LNCaP clone FGC (cell line): ENCODE results near the gene NAP1L5.

Experiments
- DNase-seq: peaks from one replicate; pipeline ENCODE4 v3.0.0-alpha.2; 2011; ENCODE audit warnings: low read depth
- H3K4me3 ChIP-seq: 2 replicates; pipeline ENCODE4 v1.5.1; 2011; ENCODE audit warnings: mild to moderate bottlenecking, low read depth, low read length, control low read depth
- TF ChIP-seq, protein P1 (sequence below): IDR thresholded peaks from 2 replicates; pipeline ENCODE4 v1.5.1; 2012; ENCODE audit warnings: mild to moderate bottlenecking; ENCODE audit not compliant: control insufficient read depth, insufficient read depth; ENCODE audit errors: extremely low read depth

Gene NAP1L5

GRCh38 chr4:88698519-88698918 lies 890 bp upstream of the NAP1L5 start:
- TF ChIP-seq, protein P1, sequence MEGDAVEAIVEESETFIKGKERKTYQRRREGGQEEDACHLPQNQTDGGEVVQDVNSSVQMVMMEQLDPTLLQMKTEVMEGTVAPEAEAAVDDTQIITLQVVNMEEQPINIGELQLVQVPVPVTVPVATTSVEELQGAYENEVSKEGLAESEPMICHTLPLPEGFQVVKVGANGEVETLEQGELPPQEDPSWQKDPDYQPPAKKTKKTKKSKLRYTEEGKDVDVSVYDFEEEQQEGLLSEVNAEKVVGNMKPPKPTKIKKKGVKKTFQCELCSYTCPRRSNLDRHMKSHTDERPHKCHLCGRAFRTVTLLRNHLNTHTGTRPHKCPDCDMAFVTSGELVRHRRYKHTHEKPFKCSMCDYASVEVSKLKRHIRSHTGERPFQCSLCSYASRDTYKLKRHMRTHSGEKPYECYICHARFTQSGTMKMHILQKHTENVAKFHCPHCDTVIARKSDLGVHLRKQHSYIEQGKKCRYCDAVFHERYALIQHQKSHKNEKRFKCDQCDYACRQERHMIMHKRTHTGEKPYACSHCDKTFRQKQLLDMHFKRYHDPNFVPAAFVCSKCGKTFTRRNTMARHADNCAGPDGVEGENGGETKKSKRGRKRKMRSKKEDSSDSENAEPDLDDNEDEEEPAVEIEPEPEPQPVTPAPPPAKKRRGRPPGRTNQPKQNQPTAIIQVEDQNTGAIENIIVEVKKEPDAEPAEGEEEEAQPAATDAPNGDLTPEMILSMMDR: no peak
- H3K4me3 ChIP-seq: no peak overlapping the region
- no peak for DNase-seq

GRCh38 chr4:88697141-88697540 lies 488 bp downstream of the NAP1L5 start:
- TF ChIP-seq, protein P1: no peak
- DNase-seq: no peak
- peak overlapping the region; percentile 49 for H3K4me3 ChIP-seq

DNA sequence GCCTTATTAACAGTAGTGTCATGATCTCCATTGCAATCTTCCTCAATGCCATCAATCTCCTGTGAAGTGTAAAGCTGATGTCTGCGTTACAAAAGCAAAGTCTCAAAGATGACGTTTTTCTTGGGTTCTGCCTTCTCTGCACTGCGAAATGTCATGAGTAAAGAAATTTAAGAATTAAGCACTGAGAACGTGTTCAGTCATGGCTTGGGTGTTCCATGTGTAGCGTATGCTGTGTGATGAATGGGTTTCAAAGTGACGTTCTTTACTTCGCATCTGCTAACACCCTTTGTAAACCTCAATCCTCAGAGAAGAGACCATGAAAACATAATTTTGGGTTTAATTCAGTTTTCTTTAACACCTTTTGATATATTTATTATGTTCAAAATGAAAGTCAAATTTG lies 999 bp downstream of the NAP1L5 start:
- no peak overlapping the region for H3K4me3 ChIP-seq
- DNase-seq: no peak
- TF ChIP-seq, protein P1: no peak

- no peak overlapping the region for H3K4me3 ChIP-seq
- DNase-seq: no peak
- TF ChIP-seq, protein P1: no peak
Observed at GRCh38 chr4:88693792-88694191, 3.8 kb downstream of the NAP1L5 start.

GRCh38 chr4:88690355-88690754 lies 7.3 kb downstream of the NAP1L5 start:
- H3K4me3 ChIP-seq: no peak overlapping the region
- DNase-seq: no peak
- TF ChIP-seq, protein P1: no peak

DNA sequence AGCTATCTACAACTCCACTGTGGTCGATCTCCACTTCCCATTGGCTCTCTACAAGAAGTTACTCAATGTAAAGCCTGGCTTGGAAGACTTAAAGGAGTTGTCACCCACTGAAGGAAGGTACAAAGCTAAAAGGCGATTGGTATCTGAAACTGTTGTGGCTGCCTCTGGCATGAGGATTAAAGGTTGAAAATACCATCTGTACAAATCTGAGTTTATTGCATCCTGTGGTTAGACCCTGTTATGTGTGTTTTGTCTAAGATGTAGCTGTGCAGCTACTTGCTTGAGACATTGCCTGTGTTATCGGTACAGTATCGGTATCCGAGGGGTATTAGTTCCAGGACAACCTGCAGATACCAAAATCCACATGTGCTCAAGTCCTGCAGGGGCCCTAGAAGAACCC lies 16.4 kb downstream of the NAP1L5 start:
- TF ChIP-seq, protein P1: no peak
- DNase-seq: no peak
- H3K4me3 ChIP-seq: no peak overlapping the region

GRCh38 chr4:88675543-88675942 lies 22.1 kb downstream of the NAP1L5 start:
- no peak for DNase-seq
- TF ChIP-seq, protein P1: no peak
- no peak overlapping the region for H3K4me3 ChIP-seq
